Prostate gland (tissue), 2 donors: ENCODE results near the gene SUPT6H. TPM values are rescaled to one million over a fixed set of nuclear protein-coding genes. Genes with fewer than 3 reads are reported as not detected.

Source experiments
- DNase-seq: peaks from one replicate; pipeline ENCODE4 v3.0.0-alpha.2; 2019; ENCODE audit warnings: low spot score
- H3K27ac ChIP-seq, 2 donors: fragments of 200-600 bp; sonication (generic); 2 replicates each; pipeline ENCODE4 v1.5.1; 2017 to 2019
- H3K27me3 ChIP-seq: fragments of 200-600 bp; sonication (generic); replicated peaks from 2 replicates; pipeline ENCODE4 v1.5.1; 2019; ENCODE audit not compliant: insufficient read depth
- H3K36me3 ChIP-seq, 2 donors: fragments of 200-600 bp; sonication (generic); 1 replicate in 1 of 2; 2 replicates in 1 of 2; pipeline versions ENCODE4 v1.5.1 to v1.8.1; 2017 to 2019
- H3K4me1 ChIP-seq: fragments of 200-600 bp; sonication (generic); replicated peaks from 2 replicates; pipeline ENCODE4 v1.5.1; 2019
- H3K4me3 ChIP-seq, 2 donors: fragments of 200-600 bp; sonication (generic); 2 replicates each; pipeline ENCODE4 v1.5.1; 2017 to 2019
- H3K9me3 ChIP-seq: fragments of 200-600 bp; sonication (generic); 2 replicates; pipeline ENCODE4 v1.5.1; 2017
- CTCF ChIP-seq, 4 experiments: fragments of 200-600 bp in 2 of 4; fragments of 450-650 bp in 2 of 4; sonication (generic) in 2 of 4; IDR thresholded peaks; 1 replicate in 3 of 4; 2 replicates in 1 of 4; pipeline ENCODE4 v1.5.1; 2016 to 2019; ENCODE audit warnings: antibody characterized with exemption in 4 of 4, mild to moderate bottlenecking in 2 of 4, moderate library complexity in 2 of 4
- POLR2A ChIP-seq: fragments of 450-650 bp; IDR thresholded peaks from one replicate; pipeline ENCODE4 v1.6.1; 2016; ENCODE audit warnings: antibody characterized with exemption, mild to moderate bottlenecking
- POLR2AphosphoS5 ChIP-seq: sonication (generic); formaldehyde crosslinking; IDR thresholded peaks from one replicate; pipeline ENCODE4 v1.6.1; 2017; ENCODE audit warnings: antibody characterized with exemption
- WGBS: methylation state at CpG from one replicate; pipeline ENCODE4 v1.1.5; 2018; 5-methylcytosine and 5-hydroxymethylcytosine counted together
- intact Hi-C: fragments of 100-400 bp; cut with DNase I; formaldehyde crosslinking; loops from one replicate; pipeline ENCODE4 v1.14.2; 2022
- total RNA-seq, 2 donors: library from RNA; depleted of rRNA; stranded (reverse); fragments of >200 nt; gene quantifications; one replicate each; pipeline ENCODE4 v1.1.0, GENCODE V29; 2016

SUPT6H gene
- total RNA-seq, 2 donors from 2014 or later = 52.7 to 138 TPM

- intact Hi-C loops = loop anchor here (10.0 kb wide), 1 partner anchor 59 kb away; the partner anchor contains the start of gene TRAF4
- Histone ChIP-seq H3K4me3 (no peak overlapping the region), H3K27me3 (no peaks in the 10 kb centered on the region), H3K9me3 (no peaks in the 10 kb centered on the region), H3K36me3 (peaks cover 44 to 69% of the 10 kb centered on the region in 2 donors), H3K27ac (no peak overlapping the region), H3K4me1 (no peaks in the 10 kb centered on the region)
- no peak for DNase-seq
- TF ChIP-seq CTCF (IDR thresholded peaks at IDR 0.05) (no peak), POLR2A (no peak), POLR2AphosphoS5 (no peak)
- WGBS = 85% methylated on average over 4 of the region's 4 CpGs
These were observed 24.3 kb downstream of the SUPT6H start for GRCh38 chr17:28686296-28686695.

GRCh38 chr17:28688481-28688880 lies 26.5 kb downstream of the SUPT6H start:
- H3K36me3 ChIP-seq = peaks cover 33 to 49% of the 10 kb centered on the region in 2 donors
- no peaks in the 10 kb centered on the region for H3K27me3 ChIP-seq
- TF ChIP-seq POLR2A (no peak), POLR2AphosphoS5 (no peak)
- no peaks in the 10 kb centered on the region for H3K4me1 ChIP-seq
- H3K9me3 ChIP-seq = no peaks in the 10 kb centered on the region
- DNase-seq = no peak
- H3K27ac ChIP-seq = no peak overlapping the region
- H3K4me3 ChIP-seq = no peak overlapping the region
- WGBS = 92% methylated on average over 4 of the region's 4 CpGs
- intact Hi-C loops = loop anchor here (10.0 kb wide), 1 partner anchor 56 kb away; the partner anchor contains the start of gene TRAF4

GRCh38 chr17:28689011-28689410 lies 27.0 kb downstream of the SUPT6H start:
- TF ChIP-seq POLR2A (no peak), CTCF (IDR thresholded peaks at IDR 0.05) (no peak)
- DNase-seq = no peak
- intact Hi-C loops = loop anchor here (10.0 kb wide), 1 partner anchor 56 kb away; the partner anchor contains the start of gene TRAF4
- Histone ChIP-seq H3K36me3 (peaks cover 33 to 46% of the 10 kb centered on the region in 2 donors), H3K4me1 (no peaks in the 10 kb centered on the region), H3K9me3 (no peaks in the 10 kb centered on the region), H3K27ac (no peak overlapping the region), H3K4me3 (no peak overlapping the region), H3K27me3 (no peaks in the 10 kb centered on the region)
- 96% methylated on average over 3 of the region's 3 CpGs for WGBS

GRCh38 chr17:28693869-28694268 lies 31.9 kb downstream of the SUPT6H start:
- H3K9me3 ChIP-seq = no peaks in the 10 kb centered on the region
- no peak for DNase-seq
- intact Hi-C loops = no loop called here
- TF ChIP-seq POLR2AphosphoS5 (no peak), CTCF (IDR thresholded peaks at IDR 0.05) (no peak), POLR2A (no peak)
- H3K27me3 ChIP-seq = no peaks in the 10 kb centered on the region
- H3K4me3 ChIP-seq = no peak overlapping the region
- WGBS = 88% methylated on average over 1 of the region's 1 CpG
- no peaks in the 10 kb centered on the region for H3K4me1 ChIP-seq
- H3K27ac ChIP-seq = no peak overlapping the region
- H3K36me3 ChIP-seq = peaks cover 38 to 41% of the 10 kb centered on the region in 2 donors

- 79% methylated on average over 6 of the region's 6 CpGs for WGBS
- Histone ChIP-seq H3K4me1 (no peaks in the 10 kb centered on the region), H3K27me3 (no peaks in the 10 kb centered on the region), H3K36me3 (peaks cover 42 to 45% of the 10 kb centered on the region in 2 donors), H3K9me3 (no peaks in the 10 kb centered on the region), H3K27ac (no peak overlapping the region), H3K4me3 (no peak overlapping the region)
- intact Hi-C loops = no loop called here
- no peak for DNase-seq
- no peak for TF ChIP-seq POLR2AphosphoS5
- no peak for TF ChIP-seq CTCF (IDR thresholded peaks at IDR 0.05)
- no peak for TF ChIP-seq POLR2A
These were observed 36.4 kb downstream of the SUPT6H start for GRCh38 chr17:28698253-28698941.
